K562 (cell line): Measurements from ENCODE around the gene WFIKKN1. TPM values are rescaled to one million over a fixed set of nuclear protein-coding genes. Genes with fewer than 3 reads are reported as not detected.

Experiments used
- ARNT ChIP-seq, 2 experiments: fragments of 450-650 bp; IDR thresholded peaks; 2 replicates each; pipeline ENCODE4 v1.6.1; 2016; ENCODE audit warnings: mild to moderate bottlenecking in 1 of 2
- ATF7 ChIP-seq: fragments of 450-650 bp; IDR thresholded peaks from 2 replicates; pipeline ENCODE4 v1.7.1; 2014; ENCODE audit warnings: mild to moderate bottlenecking, moderate library complexity
- BCOR ChIP-seq: fragments of 450-650 bp; IDR thresholded peaks from 2 replicates; pipeline ENCODE4 v1.6.1; 2016
- BMI1 ChIP-seq: fragments of 150-350 bp; IDR thresholded peaks from 2 replicates; pipeline ENCODE4 v1.6.1; 2014; ENCODE audit warnings: low read length
- CEBPB ChIP-seq: fragments of 450-650 bp; IDR thresholded peaks from 2 replicates; pipeline ENCODE4 v1.6.1; 2016; ENCODE audit warnings: missing genetic modification characterization, missing compliant biosample characterization
- CUX1 ChIP-seq: fragments of 200-800 bp; sonication (Bioruptor generic); IDR thresholded peaks from 2 replicates; pipeline ENCODE4 v1.6.1; 2016; ENCODE audit warnings: missing genetic modification characterization, missing compliant biosample characterization
- HCFC1 ChIP-seq: IDR thresholded peaks from 2 replicates; pipeline ENCODE4 v1.6.1; 2012; ENCODE audit warnings: low read depth, low read length, improper control_type of control experiment
- HNRNPK ChIP-seq: fragments of 200-400 bp; formaldehyde crosslinking; IDR thresholded peaks from one replicate; pipeline ENCODE4 v1.6.1; 2018; ENCODE audit warnings: mild to moderate bottlenecking, low read depth, low read length; ENCODE audit not compliant: poor library complexity, severe bottlenecking
- HNRNPLL ChIP-seq: fragments of 200-400 bp; formaldehyde crosslinking; IDR thresholded peaks from 2 replicates; pipeline ENCODE4 v1.6.1; 2017; ENCODE audit warnings: low read length, low read depth, mild to moderate bottlenecking; ENCODE audit not compliant: poor library complexity, severe bottlenecking
- MECOM ChIP-seq: fragments of 250-450 bp; sonication (Bioruptor Pico); IDR thresholded peaks from 2 replicates; pipeline ENCODE4 v1.8.0; 2022; ENCODE audit warnings: inconsistent platforms
- MYNN ChIP-seq, 2 experiments: sonication (generic); formaldehyde crosslinking in 1 of 2; IDR thresholded peaks; 2 replicates each; pipeline versions ENCODE4 v1.5.0 to v1.6.1; 2016 to 2020; ENCODE audit warnings: antibody characterized with exemption in 1 of 2, missing genetic modification reagents in 1 of 2
- NRF1 ChIP-seq, 2 experiments: fragments of 450-650 bp; IDR thresholded peaks in 1 of 2; conservative IDR thresholded peaks in 1 of 2; 2 replicates each; pipeline ENCODE4 v1.6.1; 2014; ENCODE audit warnings: mild to moderate bottlenecking in 2 of 2
- POU5F1 ChIP-seq: fragments of 150-350 bp; IDR thresholded peaks from 2 replicates; pipeline ENCODE4 v1.6.1; 2014; ENCODE audit warnings: borderline replicate concordance, low read length, low read depth, mild to moderate bottlenecking; ENCODE audit not compliant: partially characterized antibody
- PRMT5 ChIP-seq: sonication (generic); formaldehyde crosslinking; IDR thresholded peaks from 2 replicates; pipeline ENCODE4 v1.5.0; 2020; ENCODE audit warnings: missing genetic modification reagents
- SRSF9 ChIP-seq: fragments of 200-400 bp; formaldehyde crosslinking; IDR thresholded peaks from 2 replicates; pipeline ENCODE4 v1.6.1; 2017; ENCODE audit warnings: low read depth, low read length, borderline replicate concordance
- ZBTB17 ChIP-seq: fragments of 450-650 bp; formaldehyde crosslinking; IDR thresholded peaks from 2 replicates; pipeline ENCODE4 v1.4.0; 2020; ENCODE audit warnings: mild to moderate bottlenecking
- ZNF165 ChIP-seq: fragments of 250-450 bp; sonication (Bioruptor Pico); IDR thresholded peaks from 2 replicates; pipeline ENCODE4 v1.4.0; 2020; ENCODE audit warnings: borderline replicate concordance
- ZNF274 ChIP-seq: IDR thresholded peaks from 2 replicates; pipeline ENCODE4 v1.6.1; 2011; ENCODE audit warnings: low read depth, mild to moderate bottlenecking, low read length, moderate library complexity, borderline replicate concordance
- polyA plus RNA-seq, 8 experiments: library from polyadenylated mRNA; depleted of rRNA in 4 of 8; stranded (reverse) in 5 of 8; unstranded in 3 of 8; fragments of >200 nt; fragmentation: Nextera tagmentation in 2 of 8; fragmentation: Illumina TruSeq in 1 of 8; extraction: Ambion mirVana in 2 of 8; extraction: Trizol in 1 of 8; gene quantifications; 2 replicates each; pipeline versions ENCODE4 v1.2.1 to v1.2.3, GENCODE V29; 2011 to 2014; ENCODE audit warnings: inconsistent platforms in 1 of 8, missing spikeins in 1 of 8
- total RNA-seq, 7 experiments: library from RNA; depleted of rRNA in 6 of 7; stranded (reverse); fragments of >200 nt in 6 of 7; fragmentation: Illumina TruSeq in 2 of 7; extraction: Trizol in 2 of 7; gene quantifications; 2 replicates each; pipeline versions ENCODE4 v1.2.1 to v1.2.3, GENCODE V29; 2011 to 2021; ENCODE audit warnings: low replicate concordance in 1 of 7
- TF ChIP-seq, protein P1 (sequence below): fragments of 450-650 bp; IDR thresholded peaks from 2 replicates; pipeline ENCODE4 v1.6.1; 2017; ENCODE audit warnings: antibody characterized with exemption, mild to moderate bottlenecking

WFIKKN1 gene
- total and polyA plus RNA-seq, 9 of the 15 experiments (the other 6 are each of a cell fraction or from before 2014, with no cell fraction given), result 0.14 to 1.1 (median 0.50) TPM; not detected in 4

DNA sequence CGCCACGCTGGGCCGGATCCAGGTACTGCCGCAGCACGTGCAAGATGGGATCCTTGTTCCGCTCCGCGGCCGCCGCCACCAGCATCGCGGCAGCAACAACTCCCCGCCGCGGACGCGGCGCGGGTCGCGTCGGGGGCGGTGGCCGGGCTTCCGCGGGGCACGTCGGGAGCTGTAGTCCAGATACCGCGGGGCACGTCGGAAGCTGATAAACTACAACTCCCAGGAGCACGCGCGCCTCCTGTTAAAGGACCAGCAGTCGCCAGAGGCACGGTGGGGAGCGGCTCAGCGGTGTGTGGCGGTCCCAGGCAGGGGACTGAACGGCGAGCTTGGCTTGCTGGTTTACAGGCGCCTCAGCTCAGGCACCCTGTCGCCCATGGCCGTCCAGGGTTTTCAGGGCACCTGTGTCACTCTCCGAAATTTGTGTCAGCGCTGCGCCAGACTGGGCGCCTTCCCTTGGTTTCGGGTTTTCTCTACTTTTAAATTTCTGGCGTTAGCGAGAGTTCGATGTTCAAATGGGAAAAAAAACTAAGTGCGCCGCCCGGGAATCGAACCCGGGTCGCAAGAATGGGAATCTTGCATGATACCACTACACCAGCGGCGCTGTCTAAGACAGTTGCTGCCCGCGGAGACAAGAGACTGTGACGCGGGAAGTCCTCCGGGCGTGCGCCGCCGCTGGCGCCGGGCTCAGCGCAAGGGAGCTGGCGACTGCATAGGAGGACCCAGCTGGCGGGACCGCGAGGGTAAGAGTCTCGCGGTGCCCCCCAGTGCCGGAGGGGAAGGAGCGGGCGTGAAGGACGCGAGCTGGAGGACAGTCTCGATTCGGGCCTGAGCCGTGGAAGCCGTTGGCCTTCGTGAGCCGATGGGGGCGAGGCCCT lies 5.7 kb downstream of the WFIKKN1 start, which contains the start of gene METTL26 (continued):
- no peak for TF ChIP-seq HNRNPK
- TF ChIP-seq BMI1, result no peak
- peak; percentile 98 for TF ChIP-seq HCFC1
- no peak for TF ChIP-seq BCOR
- peak; percentile 72 to 77 for TF ChIP-seq NRF1 (conservative IDR thresholded peaks at IDR 0.05 in 1 of 2, IDR thresholded peaks at IDR 0.05 in 1 of 2)
- TF ChIP-seq, protein P1, sequence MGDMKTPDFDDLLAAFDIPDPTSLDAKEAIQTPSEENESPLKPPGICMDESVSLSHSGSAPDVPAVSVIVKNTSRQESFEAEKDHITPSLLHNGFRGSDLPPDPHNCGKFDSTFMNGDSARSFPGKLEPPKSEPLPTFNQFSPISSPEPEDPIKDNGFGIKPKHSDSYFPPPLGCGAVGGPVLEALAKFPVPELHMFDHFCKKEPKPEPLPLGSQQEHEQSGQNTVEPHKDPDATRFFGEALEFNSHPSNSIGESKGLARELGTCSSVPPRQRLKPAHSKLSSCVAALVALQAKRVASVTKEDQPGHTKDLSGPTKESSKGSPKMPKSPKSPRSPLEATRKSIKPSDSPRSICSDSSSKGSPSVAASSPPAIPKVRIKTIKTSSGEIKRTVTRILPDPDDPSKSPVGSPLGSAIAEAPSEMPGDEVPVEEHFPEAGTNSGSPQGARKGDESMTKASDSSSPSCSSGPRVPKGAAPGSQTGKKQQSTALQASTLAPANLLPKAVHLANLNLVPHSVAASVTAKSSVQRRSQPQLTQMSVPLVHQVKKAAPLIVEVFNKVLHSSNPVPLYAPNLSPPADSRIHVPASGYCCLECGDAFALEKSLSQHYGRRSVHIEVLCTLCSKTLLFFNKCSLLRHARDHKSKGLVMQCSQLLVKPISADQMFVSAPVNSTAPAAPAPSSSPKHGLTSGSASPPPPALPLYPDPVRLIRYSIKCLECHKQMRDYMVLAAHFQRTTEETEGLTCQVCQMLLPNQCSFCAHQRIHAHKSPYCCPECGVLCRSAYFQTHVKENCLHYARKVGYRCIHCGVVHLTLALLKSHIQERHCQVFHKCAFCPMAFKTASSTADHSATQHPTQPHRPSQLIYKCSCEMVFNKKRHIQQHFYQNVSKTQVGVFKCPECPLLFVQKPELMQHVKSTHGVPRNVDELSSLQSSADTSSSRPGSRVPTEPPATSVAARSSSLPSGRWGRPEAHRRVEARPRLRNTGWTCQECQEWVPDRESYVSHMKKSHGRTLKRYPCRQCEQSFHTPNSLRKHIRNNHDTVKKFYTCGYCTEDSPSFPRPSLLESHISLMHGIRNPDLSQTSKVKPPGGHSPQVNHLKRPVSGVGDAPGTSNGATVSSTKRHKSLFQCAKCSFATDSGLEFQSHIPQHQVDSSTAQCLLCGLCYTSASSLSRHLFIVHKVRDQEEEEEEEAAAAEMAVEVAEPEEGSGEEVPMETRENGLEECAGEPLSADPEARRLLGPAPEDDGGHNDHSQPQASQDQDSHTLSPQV, result peak; percentile 80
- peak; percentile 60 for TF ChIP-seq POU5F1
- TF ChIP-seq ZNF165 (CRISPR knock-in tag), result no peak
- peak in 1 of 2 experiments; percentile 66; a peak in 1 of 4 replicates for TF ChIP-seq ARNT (IDR thresholded peaks at IDR 0.05)
- no peak for TF ChIP-seq PRMT5 (CRISPR knock-in tag)
- TF ChIP-seq ZBTB17 (CRISPR knock-in tag), result no peak
- no peak for TF ChIP-seq MYNN (IDR thresholded peaks at IDR 0.05)
- TF ChIP-seq MYNN (CRISPR knock-in tag; IDR thresholded peaks at IDR 0.05), result no peak
- TF ChIP-seq MECOM (CRISPR knock-in tag), result no peak
- no peak for TF ChIP-seq CUX1
- no peak for TF ChIP-seq SRSF9
- TF ChIP-seq CEBPB (tag), result no peak
- TF ChIP-seq ZNF274, result peak; percentile 54; the same call in 1 of the 2 replicates
- peak; percentile 72 for TF ChIP-seq HNRNPLL
- peak; percentile 77; the same call in 1 of the 2 replicates for TF ChIP-seq ATF7
